NCI-H1930 (cell line): Measurements from ENCODE around the gene BEST1.
"Not testable (repeated sequence)": the region's sequence is repeated elsewhere in the genome, so short reads cannot be mapped to it uniquely, and the experiment has no call there.

Source experiments
- DNase-seq, 2 experiments: peaks; one replicate each; lab custom pipeline; 2025; lab: John Stamatoyannopoulos, UW

Gene BEST1

DNA sequence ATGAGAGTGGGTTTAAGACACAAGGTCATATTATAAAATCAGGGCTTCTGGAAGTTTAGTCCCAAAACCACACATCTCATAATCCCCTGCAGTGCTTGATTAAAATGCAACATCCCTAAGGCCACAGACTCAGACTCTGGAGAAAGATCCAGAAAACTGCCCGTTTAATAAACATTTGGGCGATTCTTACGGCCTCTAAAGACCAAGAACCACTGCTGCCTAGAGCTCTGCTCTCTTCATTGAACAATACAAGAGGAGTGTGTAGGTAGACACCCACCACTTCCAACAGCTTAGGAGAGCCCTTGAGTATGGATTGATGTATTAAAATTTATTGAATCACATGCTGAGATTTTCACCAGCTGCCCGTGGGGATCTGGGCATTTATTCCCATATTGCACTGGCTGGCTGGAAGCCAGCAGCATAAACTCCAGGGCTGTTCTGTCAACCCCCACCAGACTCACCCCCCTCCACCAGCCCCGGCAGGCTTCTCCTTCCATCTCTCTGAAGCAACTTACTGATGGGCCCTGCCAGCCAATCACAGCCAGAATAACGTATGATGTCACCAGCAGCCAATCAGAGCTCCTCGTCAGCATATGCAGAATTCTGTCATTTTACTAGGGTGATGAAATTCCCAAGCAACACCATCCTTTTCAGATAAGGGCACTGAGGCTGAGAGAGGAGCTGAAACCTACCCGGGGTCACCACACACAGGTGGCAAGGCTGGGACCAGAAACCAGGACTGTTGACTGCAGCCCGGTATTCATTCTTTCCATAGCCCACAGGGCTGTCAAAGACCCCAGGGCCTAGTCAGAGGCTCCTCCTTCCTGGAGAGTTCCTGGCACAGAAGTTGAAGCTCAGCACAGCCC is 749 bp upstream of the BEST1 start:
- DNase-seq, result peak; percentile 51 to 87

DNA sequence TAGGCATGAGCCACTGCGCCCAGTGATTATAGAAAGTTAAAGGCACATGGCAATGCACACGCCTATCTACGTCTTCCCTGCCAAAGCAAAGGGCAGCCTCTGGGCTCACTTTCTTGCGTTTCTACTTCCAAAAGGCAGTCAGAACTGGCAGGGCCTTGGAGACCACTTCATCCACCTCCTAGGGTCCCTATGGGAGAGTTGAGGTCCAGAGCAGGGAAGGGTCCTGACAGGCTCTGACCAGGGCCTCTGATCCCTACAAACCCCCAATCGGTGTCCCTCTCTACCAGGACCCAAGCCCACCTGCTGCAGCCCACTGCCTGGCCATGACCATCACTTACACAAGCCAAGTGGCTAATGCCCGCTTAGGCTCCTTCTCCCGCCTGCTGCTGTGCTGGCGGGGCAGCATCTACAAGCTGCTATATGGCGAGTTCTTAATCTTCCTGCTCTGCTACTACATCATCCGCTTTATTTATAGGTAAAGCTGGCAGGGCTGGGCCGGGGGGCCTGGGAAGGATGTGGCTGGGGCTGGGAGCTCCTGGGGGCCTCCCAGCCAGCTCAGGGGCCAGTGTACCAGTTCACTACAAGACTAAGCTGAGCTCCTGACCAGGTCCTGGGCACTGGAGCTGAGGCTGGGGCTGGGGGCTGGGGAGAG is 1.5 kb downstream of the BEST1 start:
- no peak for DNase-seq

DNA sequence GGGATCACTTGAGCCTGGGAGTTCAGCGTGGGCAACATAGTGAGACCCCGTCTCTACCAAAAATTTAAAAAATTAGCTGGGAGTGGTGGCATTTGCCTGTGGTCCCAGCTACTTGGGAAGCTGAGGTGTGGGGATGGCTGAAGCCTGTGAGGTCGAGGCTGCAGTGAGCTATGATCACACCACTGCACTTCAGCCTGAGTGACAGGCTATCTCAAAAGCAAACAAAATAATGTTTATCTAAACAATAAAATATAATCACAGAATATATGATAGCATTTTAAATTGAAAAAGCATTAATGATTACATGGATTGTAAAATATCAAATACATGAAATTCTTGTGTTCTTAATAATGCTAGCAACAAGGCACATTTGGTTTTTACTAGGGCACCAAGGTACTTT is 2.7 kb downstream of the BEST1 start:
- no peak for DNase-seq

DNA sequence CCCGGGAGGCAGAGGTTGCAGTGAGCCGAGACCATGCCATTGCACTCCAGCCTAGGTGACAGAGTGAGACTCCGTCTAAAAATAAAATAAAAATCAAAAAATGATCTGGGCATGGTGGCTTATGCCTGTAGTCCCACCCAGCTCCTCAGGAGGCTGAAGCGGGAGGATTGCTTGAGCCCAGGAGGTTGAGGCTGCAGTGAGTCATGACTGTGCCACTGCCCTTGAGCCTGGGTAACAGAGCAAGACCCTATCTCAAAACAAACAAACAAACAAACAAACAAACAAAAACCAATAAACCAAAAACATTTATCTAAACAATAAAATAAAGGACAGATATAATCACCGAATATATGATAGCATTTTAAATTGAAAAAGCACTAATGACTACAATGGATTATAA is 3.5 kb downstream of the BEST1 start:
- DNase-seq, result not testable (repeated sequence)

DNA sequence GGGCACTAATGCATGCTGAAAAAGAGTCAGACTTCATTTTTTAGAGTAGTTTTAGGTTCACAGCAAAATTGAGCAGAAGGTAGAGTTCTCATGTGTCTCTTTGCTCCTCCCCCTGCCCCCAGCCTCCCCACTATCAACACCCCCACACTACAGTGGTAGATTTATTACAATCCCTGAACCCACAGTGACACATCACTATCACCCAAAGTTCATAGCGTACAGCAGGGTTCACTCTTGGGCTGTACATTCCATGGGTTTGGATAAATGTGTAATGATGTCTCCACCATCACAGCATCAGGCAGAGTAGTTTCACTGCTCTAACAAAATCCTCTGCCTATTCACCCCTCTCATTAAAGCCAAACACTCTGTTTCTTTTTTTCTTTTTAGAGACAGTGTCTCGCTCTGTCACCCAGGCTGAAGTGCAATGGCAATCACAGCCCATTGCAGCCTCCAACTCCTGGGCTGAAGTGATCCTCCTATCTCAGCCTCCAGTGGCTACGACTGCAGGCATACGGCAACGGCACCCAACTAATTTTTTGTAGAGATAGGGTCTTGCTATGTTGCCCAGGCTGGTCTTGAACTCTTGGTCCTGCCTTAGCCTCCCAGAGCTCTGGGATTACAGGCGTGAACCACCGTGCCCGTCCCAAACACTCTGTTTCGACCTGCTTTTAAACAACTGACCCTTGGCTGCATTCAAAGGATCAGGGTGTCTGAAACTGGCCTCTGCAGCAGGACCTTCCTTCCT is 4.1 kb downstream of the BEST1 start:
- DNase-seq, result no peak

DNA sequence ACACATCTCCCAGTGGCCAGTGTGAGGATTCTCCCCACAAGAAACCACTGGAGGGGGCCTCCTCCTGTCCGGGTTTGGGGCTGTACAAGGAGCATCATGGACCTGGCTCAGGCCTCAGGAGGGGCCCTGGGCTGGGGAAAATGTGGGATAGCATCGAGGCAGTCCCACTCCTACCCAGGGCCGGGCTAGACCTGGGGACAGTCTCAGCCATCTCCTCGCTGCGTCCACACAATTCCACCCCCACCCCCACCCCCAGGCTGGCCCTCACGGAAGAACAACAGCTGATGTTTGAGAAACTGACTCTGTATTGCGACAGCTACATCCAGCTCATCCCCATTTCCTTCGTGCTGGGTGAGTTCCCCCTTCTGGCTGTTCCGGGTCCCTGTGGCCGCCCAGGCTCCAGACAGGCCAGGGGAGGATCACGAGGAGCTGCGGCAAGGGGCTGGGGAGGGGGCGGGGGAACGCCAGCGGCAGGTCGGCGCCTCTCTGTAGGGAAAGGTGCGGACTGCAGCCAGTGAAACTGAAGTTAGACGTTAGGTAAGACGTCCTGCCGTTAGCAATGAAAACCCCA is 4.8 kb downstream of the BEST1 start:
- peak in 1 of 2 experiments; percentile 32 for DNase-seq

DNA sequence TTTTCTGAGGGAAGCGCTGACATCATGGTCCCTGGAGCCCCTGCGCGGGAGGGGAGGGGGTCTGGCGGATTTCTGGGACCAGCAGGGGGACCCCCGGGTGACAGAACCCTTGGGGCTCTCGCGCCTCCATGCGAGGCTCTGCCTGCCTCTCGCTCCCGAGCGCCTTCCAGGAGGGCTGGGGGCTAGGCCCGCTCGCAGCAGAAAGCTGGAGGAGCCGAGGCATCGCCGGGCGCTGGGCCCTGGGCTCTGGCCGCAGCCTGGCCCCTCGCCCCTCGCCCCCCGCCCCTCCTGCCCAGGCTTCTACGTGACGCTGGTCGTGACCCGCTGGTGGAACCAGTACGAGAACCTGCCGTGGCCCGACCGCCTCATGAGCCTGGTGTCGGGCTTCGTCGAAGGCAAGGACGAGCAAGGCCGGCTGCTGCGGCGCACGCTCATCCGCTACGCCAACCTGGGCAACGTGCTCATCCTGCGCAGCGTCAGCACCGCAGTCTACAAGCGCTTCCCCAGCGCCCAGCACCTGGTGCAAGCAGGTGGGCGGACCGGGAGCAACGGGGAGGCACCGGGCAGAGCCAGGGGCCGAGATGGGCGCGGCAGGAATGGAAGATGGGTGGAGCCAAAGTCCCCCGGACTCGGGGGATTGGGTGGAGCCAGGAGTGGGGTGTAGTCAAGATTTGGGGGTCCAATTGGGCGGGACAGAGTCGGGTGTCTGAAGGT is 5.4 kb downstream of the BEST1 start:
- peak; percentile 63 to 65 for DNase-seq

DNA sequence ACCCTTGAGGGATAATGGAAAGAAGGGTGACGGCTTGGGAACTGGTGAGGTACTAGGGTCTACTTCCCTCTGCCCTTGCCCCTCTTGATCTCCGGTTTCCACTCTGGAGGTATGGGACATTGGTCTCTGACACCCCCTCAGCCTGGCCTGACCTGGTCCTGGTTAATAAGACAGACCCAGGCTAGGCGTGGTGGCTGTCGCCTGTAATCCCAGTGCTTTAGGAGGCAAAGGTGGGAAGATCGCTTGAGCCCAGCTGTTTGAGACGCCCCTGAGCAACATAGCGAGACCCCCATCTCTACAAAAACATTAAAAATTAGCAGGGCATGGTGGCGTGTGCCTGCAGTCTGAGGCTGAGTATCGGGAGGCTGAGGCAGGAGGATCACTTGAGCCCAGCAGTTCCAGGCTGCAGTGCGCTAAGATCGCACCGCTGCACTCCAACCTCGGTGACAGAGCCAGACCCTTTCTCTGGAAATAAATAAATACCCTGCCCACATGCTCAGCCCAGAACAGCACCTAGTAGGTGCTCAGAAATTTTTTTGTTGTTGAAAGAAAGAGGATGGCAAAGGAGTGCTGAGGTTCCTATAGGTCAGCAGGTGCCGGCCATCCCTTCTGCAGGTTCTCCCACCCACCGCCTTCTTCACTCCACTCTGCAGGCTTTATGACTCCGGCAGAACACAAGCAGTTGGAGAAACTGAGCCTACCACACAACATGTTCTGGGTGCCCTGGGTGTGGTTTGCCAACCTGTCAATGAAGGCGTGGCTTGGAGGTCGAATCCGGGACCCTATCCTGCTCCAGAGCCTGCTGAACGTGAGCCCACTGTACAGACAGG is 6.3 kb downstream of the BEST1 start:
- DNase-seq, result no peak

DNA sequence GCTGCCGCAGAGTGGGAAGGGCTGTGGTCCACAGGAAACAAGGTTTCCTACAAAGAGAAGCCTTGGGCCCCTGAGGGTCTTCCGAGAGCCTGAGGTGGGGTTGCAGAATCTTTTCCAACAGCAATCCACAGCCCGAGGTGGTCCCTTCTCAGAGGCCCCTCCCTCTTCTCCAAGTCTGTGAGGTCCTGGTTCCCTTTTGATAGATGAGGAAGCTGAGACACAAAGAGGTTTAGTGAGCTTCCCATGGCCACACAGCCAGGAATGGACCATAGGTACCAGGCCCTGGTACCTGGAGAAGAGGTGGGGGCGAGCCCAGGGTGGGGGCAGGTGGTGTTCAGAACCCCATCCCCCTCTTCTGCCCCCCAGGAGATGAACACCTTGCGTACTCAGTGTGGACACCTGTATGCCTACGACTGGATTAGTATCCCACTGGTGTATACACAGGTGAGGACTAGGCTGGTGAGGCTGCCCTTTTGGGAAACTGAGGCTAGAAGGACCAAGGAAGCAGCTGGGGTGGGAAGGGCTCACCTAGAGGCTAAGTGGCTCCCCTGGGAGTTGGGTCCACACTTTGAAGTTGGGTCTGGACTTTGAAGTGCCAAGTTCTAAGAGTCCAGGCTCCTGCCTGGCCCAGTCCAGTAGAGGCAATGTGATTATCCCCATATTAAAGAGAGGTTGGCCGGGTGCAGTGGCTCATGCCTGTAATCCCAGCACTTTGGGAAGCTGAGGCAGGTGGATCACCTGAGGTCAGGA is 7.0 kb downstream of the BEST1 start:
- DNase-seq, result no peak

DNA sequence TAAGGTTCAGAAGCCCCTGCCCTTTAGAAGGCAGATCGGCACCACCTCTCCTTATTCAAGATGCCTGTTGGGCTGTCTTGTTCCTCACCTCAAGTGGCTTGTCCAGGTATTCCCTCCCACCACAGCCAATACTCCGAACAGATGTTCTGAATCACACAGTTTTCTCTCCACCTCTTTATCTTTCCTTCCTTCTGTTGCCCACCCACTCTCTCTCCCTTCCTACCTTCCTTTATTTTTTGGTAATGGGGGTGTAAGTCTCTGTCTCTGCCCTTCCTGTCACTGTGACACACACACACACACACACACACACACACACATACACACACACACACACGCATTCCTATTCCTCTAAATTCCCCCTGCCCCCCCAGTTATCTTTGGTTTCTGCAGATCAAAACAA is 8.4 kb downstream of the BEST1 start:
- no peak for DNase-seq

DNA sequence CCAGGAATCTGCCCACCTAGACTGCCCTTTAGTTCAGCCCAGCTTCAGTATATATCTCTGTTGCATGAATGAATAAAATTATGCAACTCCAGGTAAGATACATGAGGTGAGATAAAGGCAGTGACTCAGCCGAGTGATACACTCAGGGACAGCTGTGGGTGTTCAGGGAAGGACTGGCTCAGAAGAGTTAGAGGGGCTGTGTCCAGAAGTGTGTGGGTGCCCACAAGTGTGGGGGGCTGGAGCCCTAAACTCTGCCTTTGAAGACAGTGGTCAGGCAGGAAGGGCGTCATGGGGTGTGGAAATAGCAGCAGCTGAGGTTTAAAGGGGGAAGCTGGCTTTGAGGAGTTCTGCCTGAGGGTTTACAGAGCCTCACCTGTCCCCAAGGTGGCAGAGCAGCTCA is 9.0 kb downstream of the BEST1 start:
- no peak for DNase-seq

DNA sequence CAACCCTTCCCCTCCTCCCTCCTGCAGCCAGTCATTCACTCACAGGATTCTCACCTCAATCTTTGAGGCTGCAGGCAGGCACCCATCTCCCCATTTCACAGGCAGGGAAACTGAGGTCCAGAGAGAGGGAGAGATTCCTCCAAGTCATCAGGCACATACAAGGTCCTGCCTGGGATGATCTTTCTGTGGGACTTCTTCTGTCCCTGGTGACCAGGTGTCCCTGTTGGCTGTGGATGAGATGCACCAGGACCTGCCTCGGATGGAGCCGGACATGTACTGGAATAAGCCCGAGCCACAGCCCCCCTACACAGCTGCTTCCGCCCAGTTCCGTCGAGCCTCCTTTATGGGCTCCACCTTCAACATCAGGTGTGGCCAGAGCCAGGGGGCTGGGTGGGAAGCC is 9.5 kb downstream of the BEST1 start:
- DNase-seq, result no peak

DNA sequence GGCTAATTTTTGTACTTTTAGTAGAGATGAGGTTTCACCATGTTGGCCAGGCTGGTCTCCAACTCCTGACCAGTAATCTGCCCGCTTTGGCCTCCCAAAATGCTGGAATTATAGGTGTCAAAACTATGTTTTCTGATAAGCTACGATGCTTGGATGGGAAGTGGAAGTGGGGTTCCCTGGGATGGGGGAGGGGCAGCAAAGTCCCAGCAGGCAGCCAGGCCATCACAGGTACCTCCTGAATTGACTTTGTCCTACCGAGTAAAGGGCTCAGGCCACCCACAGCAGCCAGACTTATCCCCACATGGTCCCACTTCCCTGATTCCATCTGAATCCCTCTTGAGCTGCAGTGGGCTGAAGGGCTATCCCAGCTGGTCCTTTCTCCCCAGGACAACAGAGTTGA is 10.4 kb downstream of the BEST1 start:
- no peak for DNase-seq

DNA sequence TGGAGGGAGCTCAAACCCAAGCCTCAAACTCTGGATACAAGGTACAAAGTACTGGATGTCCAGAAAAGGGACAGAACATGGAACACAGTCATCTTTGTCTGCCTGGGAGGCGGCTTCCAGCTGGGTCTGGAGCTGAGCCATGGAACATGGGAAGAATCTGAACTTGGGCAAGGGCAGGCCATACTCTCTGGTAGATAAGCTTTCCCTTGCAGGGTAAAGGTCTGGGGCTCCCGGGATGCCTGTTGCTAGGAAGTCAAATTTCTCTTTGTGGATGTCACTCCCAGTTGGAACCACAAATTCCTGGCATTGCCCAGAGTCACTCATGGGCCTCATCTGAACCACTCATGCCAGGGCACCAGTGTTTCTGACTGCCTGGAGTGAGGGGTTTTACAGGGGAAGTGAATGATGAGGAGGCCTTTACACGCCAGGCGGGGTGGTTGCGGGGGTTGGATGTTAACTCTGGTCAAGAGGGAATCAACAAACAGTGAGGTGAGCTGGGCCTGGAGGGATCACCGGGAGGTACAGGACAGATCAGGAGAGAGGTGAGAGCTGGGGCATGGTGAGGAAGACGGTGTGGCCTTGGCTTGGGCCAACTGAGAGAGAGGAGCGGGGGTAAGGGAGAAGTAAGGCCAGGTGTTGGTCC is 11.5 kb downstream of the BEST1 start:
- no peak for DNase-seq

DNA sequence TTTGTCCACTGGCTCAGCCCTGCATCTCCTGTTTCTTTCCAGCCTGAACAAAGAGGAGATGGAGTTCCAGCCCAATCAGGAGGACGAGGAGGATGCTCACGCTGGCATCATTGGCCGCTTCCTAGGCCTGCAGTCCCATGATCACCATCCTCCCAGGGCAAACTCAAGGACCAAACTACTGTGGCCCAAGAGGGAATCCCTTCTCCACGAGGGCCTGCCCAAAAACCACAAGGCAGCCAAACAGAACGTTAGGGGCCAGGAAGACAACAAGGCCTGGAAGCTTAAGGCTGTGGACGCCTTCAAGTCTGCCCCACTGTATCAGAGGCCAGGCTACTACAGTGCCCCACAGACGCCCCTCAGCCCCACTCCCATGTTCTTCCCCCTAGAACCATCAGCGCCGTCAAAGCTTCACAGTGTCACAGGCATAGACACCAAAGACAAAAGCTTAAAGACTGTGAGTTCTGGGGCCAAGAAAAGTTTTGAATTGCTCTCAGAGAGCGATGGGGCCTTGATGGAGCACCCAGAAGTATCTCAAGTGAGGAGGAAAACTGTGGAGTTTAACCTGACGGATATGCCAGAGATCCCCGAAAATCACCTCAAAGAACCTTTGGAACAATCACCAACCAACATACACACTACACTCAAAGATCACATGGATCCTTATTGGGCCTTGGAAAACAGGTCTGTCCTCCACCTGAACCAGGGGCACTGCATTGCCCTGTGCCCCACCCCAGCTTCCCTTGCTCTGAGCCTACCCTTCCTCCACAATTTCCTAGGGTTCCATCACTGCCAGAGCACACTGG is 12.3 kb downstream of the BEST1 start:
- DNase-seq, result no peak

DNA sequence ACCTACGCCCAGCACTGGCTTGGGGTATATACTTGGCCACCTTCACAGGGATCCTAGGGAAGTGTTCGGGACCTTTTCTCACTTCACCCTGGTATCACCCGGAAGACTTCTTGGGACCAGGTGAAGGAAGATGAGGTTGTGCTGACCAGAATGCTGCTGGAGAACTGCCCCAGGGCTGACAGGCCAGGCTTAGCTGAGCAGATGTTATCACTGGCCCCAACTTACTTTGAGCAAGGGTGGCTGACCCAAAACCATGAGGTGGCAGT is 12.8 kb downstream of the BEST1 start:
- no peak for DNase-seq

DNA sequence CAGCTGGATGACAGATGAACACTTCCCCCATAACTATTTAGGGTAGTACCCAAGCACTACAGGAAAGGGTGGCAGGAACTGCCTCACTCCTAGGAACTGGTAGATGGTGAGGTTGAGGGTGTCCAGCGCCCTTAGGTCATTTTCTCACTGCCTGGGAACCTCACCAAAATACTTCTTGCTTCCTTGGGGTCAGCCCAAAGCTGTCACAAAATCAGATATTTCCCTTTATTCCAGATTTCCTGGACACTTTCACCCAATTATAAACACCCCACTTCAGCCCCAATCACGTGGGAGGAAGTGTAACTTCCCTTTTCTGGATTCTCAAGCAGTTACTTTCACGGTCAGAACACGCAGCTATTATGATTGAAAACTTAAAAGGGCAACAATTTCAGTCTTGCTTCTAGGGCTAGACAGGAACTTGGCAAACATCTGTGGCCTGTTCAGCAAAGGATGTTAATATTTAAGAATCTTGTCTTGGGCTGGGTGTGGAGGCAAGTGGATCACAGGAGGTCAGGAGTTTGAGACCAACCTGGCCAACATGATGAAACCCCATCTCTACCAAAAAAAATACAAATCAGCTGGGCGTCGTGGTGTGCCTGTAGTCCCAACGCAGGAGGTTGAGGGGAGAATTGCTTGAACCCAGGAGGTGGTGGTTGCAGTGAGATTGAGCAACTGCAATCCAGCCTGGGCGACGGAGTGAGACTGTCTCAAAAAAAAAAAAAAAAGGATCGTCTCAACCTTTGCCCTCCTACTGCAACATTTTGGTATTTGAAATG is 13.3 kb downstream of the BEST1 start:
- DNase-seq, result no peak

DNA sequence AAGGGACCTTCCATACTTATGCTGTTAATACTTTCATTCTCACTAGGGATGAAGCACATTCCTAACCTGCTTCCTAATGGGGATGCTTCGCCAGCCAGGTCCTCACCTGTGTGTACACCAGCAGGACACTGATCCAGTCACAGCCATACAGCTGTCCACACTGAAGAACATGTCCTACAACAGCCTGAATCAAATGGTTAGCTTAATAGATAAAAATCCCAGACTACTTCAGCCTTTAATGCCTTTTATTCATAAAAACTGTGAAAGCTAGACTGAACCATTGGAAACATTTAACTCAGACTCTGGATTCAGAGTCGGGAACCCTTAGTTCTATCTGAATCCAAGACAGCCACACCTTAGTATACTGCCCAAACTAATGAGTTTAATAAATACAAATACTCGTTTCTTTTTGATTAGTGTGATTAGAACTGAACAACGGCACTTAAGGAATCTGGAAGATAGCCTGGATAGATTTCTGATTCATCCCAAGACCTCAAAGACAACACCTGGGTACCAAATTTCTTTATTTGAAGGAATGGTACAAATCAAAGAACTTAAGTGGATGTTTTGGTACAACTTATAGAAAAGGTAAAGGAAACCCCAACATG is 14.0 kb downstream of the BEST1 start:
- DNase-seq, result no peak
